UCSD-AML1 (cell line): ENCODE results near the gene FMN2.

Experiments used
- DNase-seq: peaks from one replicate; lab custom pipeline; 2025; ENCODE audit not compliant: unreplicated experiment; lab: John Stamatoyannopoulos, UW

Gene FMN2

GRCh38 chr1:240091614-240092300, at the start of gene FMN2:
Gene FMN2, plus strand, starts transcription at chr1:240091883. Its CDS starts 227 bp downstream, at chr1:240092110.
- DNase-seq = no peak

GRCh38 chr1:240044620-240045019, 47.1 kb upstream of the FMN2 start:
- no peak for DNase-seq

GRCh38 chr1:240046000-240046399, 45.7 kb upstream of the FMN2 start:
- no peak for DNase-seq

- no peak for DNase-seq
These were observed 37.5 kb upstream of the FMN2 start for GRCh38 chr1:240054109-240054701.

- DNase-seq = no peak
These were observed 35.7 kb upstream of the FMN2 start for GRCh38 chr1:240055936-240056335.

GRCh38 chr1:240056350-240056749, 35.3 kb upstream of the FMN2 start:
- no peak for DNase-seq

GRCh38 chr1:240058049-240058448, 33.6 kb upstream of the FMN2 start:
- no peak for DNase-seq

- DNase-seq = no peak
These were observed 22.7 kb upstream of the FMN2 start for GRCh38 chr1:240068961-240069360.

- DNase-seq = no peak
These were observed 21.5 kb upstream of the FMN2 start for GRCh38 chr1:240070188-240070587.

- no peak for DNase-seq
These were observed 18.6 kb upstream of the FMN2 start for GRCh38 chr1:240073097-240073496.

- no peak for DNase-seq
These were observed 17.3 kb upstream of the FMN2 start for GRCh38 chr1:240074422-240074821.

GRCh38 chr1:240074908-240075307, 16.8 kb upstream of the FMN2 start:
- no peak for DNase-seq

GRCh38 chr1:240084337-240084736, 7.3 kb upstream of the FMN2 start:
- DNase-seq = no peak

- DNase-seq = no peak
These were observed 6.9 kb upstream of the FMN2 start for GRCh38 chr1:240084749-240085148.

- DNase-seq = no peak
These were observed 5.0 kb upstream of the FMN2 start for GRCh38 chr1:240086726-240087125.

GRCh38 chr1:240090014-240090413, 1.7 kb upstream of the FMN2 start:
- DNase-seq = no peak

- no peak for DNase-seq
These were observed 604 bp upstream of the FMN2 start for GRCh38 chr1:240090957-240091600.

GRCh38 chr1:240092301-240093119, 827 bp downstream of the FMN2 start:
- DNase-seq = no peak

GRCh38 chr1:240093120-240093961, 1.7 kb downstream of the FMN2 start:
- DNase-seq = no peak

GRCh38 chr1:240094041-240094722, 2.5 kb downstream of the FMN2 start:
- DNase-seq = no peak
